Measurements from ENCODE around the gene ARPC5L.

- no peak for TF ChIP-seq CTCF (conservative IDR thresholded peaks at IDR 0.05)
- TF ChIP-seq EZH2 (IDR thresholded peaks at IDR 0.05; ENCODE audit: low read depth): no peak
These were observed 48.9 kb upstream of the ARPC5L start for GRCh38 chr9:124813041-124813440.

All from PC-9 (cell line).